ENCODE measurements around the gene NT5C2.

NT5C2 gene

DNA sequence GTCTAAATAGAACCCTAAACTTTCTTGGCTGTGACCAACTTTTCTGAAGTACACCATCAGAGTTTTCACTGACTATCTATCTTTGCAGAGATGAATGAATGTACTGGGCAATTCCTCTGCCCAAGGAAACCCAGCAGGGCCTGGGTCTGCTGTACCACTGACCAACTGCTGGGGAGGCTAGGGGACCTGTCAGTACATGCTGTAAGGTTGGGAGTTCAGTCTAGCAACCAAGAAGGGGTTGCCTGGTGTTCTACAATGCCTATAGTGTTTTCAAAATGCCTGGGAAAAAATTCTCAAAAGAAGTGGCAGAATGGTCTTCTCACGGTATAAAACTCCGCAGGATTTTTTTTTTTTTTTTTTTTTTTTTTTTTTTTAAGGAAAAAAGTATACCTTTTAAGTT is 106.3 kb downstream of the NT5C2 start:
- no peak overlapping the region for H3K4me3 ChIP-seq (ENCODE audit: low read length in 2 of 2)
- H3K4ac ChIP-seq (ENCODE audit: low read length) = no peak overlapping the region
- H3K4me2 ChIP-seq (ENCODE audit: insufficient read depth, low read length, poor library complexity, severe bottlenecking) = no peak overlapping the region
- H2AK5ac ChIP-seq (ENCODE audit: low read depth, low read length) = no peak overlapping the region
- H4K91ac ChIP-seq (ENCODE audit: low read depth, low read length, poor library complexity) = no peak overlapping the region
- no peak overlapping the region for H2BK120ac ChIP-seq (ENCODE audit: low read depth, low read length)
- DNase-seq (ENCODE audit: low spot score) = no peak
- H3K4me1 ChIP-seq (ENCODE audit: control insufficient read depth in 2 of 2, insufficient read depth in 1 of 2, low read depth in 1 of 2, low read length in 2 of 2) = no peaks in the 10 kb centered on the region
- no peak overlapping the region for H2BK12ac ChIP-seq (ENCODE audit: low read length)
- H3K79me1 ChIP-seq (ENCODE audit: low read depth, low read length) = no peaks in the 10 kb centered on the region
- no peak overlapping the region for H3K18ac ChIP-seq (ENCODE audit: low read length)
- no peak overlapping the region for H4K8ac ChIP-seq (ENCODE audit: low read depth, low read length)
- no peak overlapping the region for H2BK5ac ChIP-seq (ENCODE audit: low read length)
- H3K23ac ChIP-seq (ENCODE audit: low read depth, low read length, poor library complexity) = no peak overlapping the region
- H2AFZ ChIP-seq (ENCODE audit: low read length) = no peak overlapping the region
- no peaks in the 10 kb centered on the region for H3K27me3 ChIP-seq (ENCODE audit: control insufficient read depth in 3 of 3, insufficient read depth in 3 of 3, low read depth in 1 of 3, low read length in 3 of 3)
- no CpG with 5 or more reads among the region's 2 CpGs for WGBS, 2 donors (ENCODE audit: extremely low coverage in 2 of 2, insufficient read length in 2 of 2, insufficient replicate concordance in 1 of 2)
- no peaks in the 10 kb centered on the region for H3K9me3 ChIP-seq (replicated peaks in 1 of 2; ENCODE audit: control insufficient read depth in 2 of 2, insufficient read depth in 1 of 2, low read depth in 1 of 2, low read length in 2 of 2)
- no peak overlapping the region for H3K27ac ChIP-seq (replicated peaks; ENCODE audit: low read length)
- H3K9ac ChIP-seq (ENCODE audit: low read depth, low read length, poor library complexity) = no peak overlapping the region
- H3K36me3 ChIP-seq (replicated peaks in 1 of 2; ENCODE audit: control insufficient read depth in 2 of 2, insufficient read depth in 2 of 2, low read length in 2 of 2) = peaks cover 24 to 97% of the 10 kb centered on the region in 2 donors
- H2BK15ac ChIP-seq (ENCODE audit: low read length) = no peak overlapping the region
- no peak overlapping the region for H3K14ac ChIP-seq (ENCODE audit: low read length)

DNA sequence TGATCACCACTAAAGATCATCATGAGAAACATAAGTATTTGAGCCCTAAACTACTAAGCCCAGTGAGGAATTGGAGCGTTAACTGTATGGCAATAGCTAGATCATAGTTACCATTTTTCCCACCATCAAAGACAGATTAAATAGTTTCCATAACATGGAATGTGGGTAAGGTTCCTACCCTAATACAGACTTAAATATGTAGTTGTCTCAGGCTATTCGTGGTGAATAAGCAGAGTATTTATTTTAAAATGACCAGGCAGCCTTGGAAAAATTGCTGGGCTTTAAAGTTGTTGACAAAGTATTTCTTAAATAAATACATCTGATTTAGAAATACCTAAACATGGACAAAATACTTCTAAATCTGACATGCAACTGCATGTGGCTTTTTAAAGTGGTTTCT is 106.8 kb downstream of the NT5C2 start:
- H2BK15ac ChIP-seq (ENCODE audit: low read length) = no peak overlapping the region
- no peak overlapping the region for H2BK12ac ChIP-seq (ENCODE audit: low read length)
- no peak overlapping the region for H4K91ac ChIP-seq (ENCODE audit: low read depth, low read length, poor library complexity)
- no peaks in the 10 kb centered on the region for H3K9me3 ChIP-seq (replicated peaks in 1 of 2; ENCODE audit: control insufficient read depth in 2 of 2, insufficient read depth in 1 of 2, low read depth in 1 of 2, low read length in 2 of 2)
- no peak overlapping the region for H2AFZ ChIP-seq (ENCODE audit: low read length)
- no peak overlapping the region for H3K18ac ChIP-seq (ENCODE audit: low read length)
- no peak overlapping the region for H2BK5ac ChIP-seq (ENCODE audit: low read length)
- no peak overlapping the region for H3K23ac ChIP-seq (ENCODE audit: low read depth, low read length, poor library complexity)
- no peak overlapping the region for H2AK5ac ChIP-seq (ENCODE audit: low read depth, low read length)
- no peak overlapping the region for H3K27ac ChIP-seq (replicated peaks; ENCODE audit: low read length)
- no peak overlapping the region for H3K4me2 ChIP-seq (ENCODE audit: insufficient read depth, low read length, poor library complexity, severe bottlenecking)
- H3K4me3 ChIP-seq (ENCODE audit: low read length in 2 of 2) = no peak overlapping the region
- WGBS, 2 donors (ENCODE audit: extremely low coverage in 2 of 2, insufficient read length in 2 of 2, insufficient replicate concordance in 1 of 2) = no CpG with 5 or more reads among the region's 2 CpGs
- no peak overlapping the region for H3K9ac ChIP-seq (ENCODE audit: low read depth, low read length, poor library complexity)
- H3K4me1 ChIP-seq (ENCODE audit: control insufficient read depth in 2 of 2, insufficient read depth in 1 of 2, low read depth in 1 of 2, low read length in 2 of 2) = no peaks in the 10 kb centered on the region
- H3K14ac ChIP-seq (ENCODE audit: low read length) = no peak overlapping the region
- DNase-seq (ENCODE audit: low spot score) = no peak
- H4K8ac ChIP-seq (ENCODE audit: low read depth, low read length) = no peak overlapping the region
- H3K79me1 ChIP-seq (ENCODE audit: low read depth, low read length) = no peaks in the 10 kb centered on the region
- no peak overlapping the region for H3K4ac ChIP-seq (ENCODE audit: low read length)
- H3K27me3 ChIP-seq (ENCODE audit: control insufficient read depth in 3 of 3, insufficient read depth in 3 of 3, low read depth in 1 of 3, low read length in 3 of 3) = no peaks in the 10 kb centered on the region
- peaks cover 24 to 95% of the 10 kb centered on the region in 2 donors for H3K36me3 ChIP-seq (replicated peaks in 1 of 2; ENCODE audit: control insufficient read depth in 2 of 2, insufficient read depth in 2 of 2, low read length in 2 of 2)
- no peak overlapping the region for H2BK120ac ChIP-seq (ENCODE audit: low read depth, low read length)

- no peak overlapping the region for H3K27ac ChIP-seq (replicated peaks; ENCODE audit: low read length)
Observed at GRCh38 chr10:103083977-103084320, 109.1 kb downstream of the NT5C2 start.

DNA sequence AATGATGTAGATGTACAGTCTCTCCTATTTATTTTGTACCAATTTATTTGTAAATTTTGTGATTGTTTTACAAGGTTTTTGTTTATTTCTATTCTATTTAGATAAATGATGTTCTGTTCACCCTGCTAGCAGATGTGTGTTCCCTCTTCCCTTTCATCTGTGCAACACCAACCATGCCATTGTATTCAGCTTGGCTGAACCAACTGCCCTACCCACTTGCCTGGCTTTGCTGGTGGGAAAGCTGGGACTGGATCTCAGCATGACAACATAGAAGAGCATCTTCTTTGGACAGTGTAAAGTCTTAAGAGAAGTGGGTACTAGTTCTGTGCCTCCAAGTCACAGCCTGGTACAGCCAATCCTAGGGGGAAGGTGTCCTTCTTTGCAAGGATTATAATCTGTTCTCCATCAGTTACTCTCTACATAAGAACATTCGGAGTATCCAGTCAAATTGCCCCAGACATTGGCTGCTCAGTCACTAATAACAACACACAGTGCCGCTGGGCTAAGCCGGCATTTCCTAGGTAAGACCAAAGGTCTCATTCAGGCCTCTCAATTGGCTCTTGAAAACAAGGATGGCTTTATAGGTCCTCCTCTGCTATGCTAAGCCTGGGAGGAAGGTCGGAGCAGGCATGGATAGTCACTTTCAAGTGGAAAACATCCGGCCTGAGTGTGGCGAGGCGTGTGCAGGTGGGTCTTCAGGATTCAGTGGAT is 109.7 kb downstream of the NT5C2 start:
- H4K8ac ChIP-seq (ENCODE audit: low read depth, low read length) = no peak overlapping the region
- H3K4me1 ChIP-seq (ENCODE audit: control insufficient read depth in 2 of 2, insufficient read depth in 1 of 2, low read depth in 1 of 2, low read length in 2 of 2) = no peaks in the 10 kb centered on the region
- H2AK5ac ChIP-seq (ENCODE audit: low read depth, low read length) = no peak overlapping the region
- H3K4me3 ChIP-seq (ENCODE audit: low read length in 2 of 2) = no peak overlapping the region
- no peak overlapping the region for H4K91ac ChIP-seq (ENCODE audit: low read depth, low read length, poor library complexity)
- no peaks in the 10 kb centered on the region for H3K79me1 ChIP-seq (ENCODE audit: low read depth, low read length)
- H3K18ac ChIP-seq (ENCODE audit: low read length) = no peak overlapping the region
- no peak overlapping the region for H2AFZ ChIP-seq (ENCODE audit: low read length)
- H3K27ac ChIP-seq (replicated peaks; ENCODE audit: low read length) = no peak overlapping the region
- no peak overlapping the region for H2BK12ac ChIP-seq (ENCODE audit: low read length)
- no CpG with 5 or more reads among the region's 7 CpGs for WGBS, 2 donors (ENCODE audit: extremely low coverage in 2 of 2, insufficient read length in 2 of 2, insufficient replicate concordance in 1 of 2)
- H3K9ac ChIP-seq (ENCODE audit: low read depth, low read length, poor library complexity) = no peak overlapping the region
- no peak overlapping the region for H2BK5ac ChIP-seq (ENCODE audit: low read length)
- no peak overlapping the region for H2BK15ac ChIP-seq (ENCODE audit: low read length)
- peaks cover 8 to 75% of the 10 kb centered on the region in 2 donors for H3K36me3 ChIP-seq (replicated peaks in 1 of 2; ENCODE audit: control insufficient read depth in 2 of 2, insufficient read depth in 2 of 2, low read length in 2 of 2)
- DNase-seq (ENCODE audit: low spot score) = no peak
- H3K14ac ChIP-seq (ENCODE audit: low read length) = no peak overlapping the region
- no peaks in the 10 kb centered on the region for H3K9me3 ChIP-seq (replicated peaks in 1 of 2; ENCODE audit: control insufficient read depth in 2 of 2, insufficient read depth in 1 of 2, low read depth in 1 of 2, low read length in 2 of 2)
- H3K23ac ChIP-seq (ENCODE audit: low read depth, low read length, poor library complexity) = no peak overlapping the region
- no peak overlapping the region for H3K4ac ChIP-seq (ENCODE audit: low read length)
- H2BK120ac ChIP-seq (ENCODE audit: low read depth, low read length) = no peak overlapping the region
- H3K4me2 ChIP-seq (ENCODE audit: insufficient read depth, low read length, poor library complexity, severe bottlenecking) = no peak overlapping the region
- no peaks in the 10 kb centered on the region for H3K27me3 ChIP-seq (ENCODE audit: control insufficient read depth in 3 of 3, insufficient read depth in 3 of 3, low read depth in 1 of 3, low read length in 3 of 3)

More at GRCh38 chr10:103083977-103084320, 109.1 kb downstream of the NT5C2 start:
- H3K79me1 ChIP-seq (ENCODE audit: low read depth, low read length) = no peaks in the 10 kb centered on the region
- H3K4me2 ChIP-seq (ENCODE audit: insufficient read depth, low read length, poor library complexity, severe bottlenecking) = no peak overlapping the region
- H3K4me3 ChIP-seq (ENCODE audit: low read length in 2 of 2) = no peak overlapping the region
- H3K9ac ChIP-seq (ENCODE audit: low read depth, low read length, poor library complexity) = no peak overlapping the region
- H4K91ac ChIP-seq (ENCODE audit: low read depth, low read length, poor library complexity) = no peak overlapping the region
- no peaks in the 10 kb centered on the region for H3K4me1 ChIP-seq (ENCODE audit: control insufficient read depth in 2 of 2, insufficient read depth in 1 of 2, low read depth in 1 of 2, low read length in 2 of 2)
- H3K36me3 ChIP-seq (replicated peaks in 1 of 2; ENCODE audit: control insufficient read depth in 2 of 2, insufficient read depth in 2 of 2, low read length in 2 of 2) = peaks cover 8 to 75% of the 10 kb centered on the region in 2 donors
- no peak overlapping the region for H3K23ac ChIP-seq (ENCODE audit: low read depth, low read length, poor library complexity)
- H3K18ac ChIP-seq (ENCODE audit: low read length) = no peak overlapping the region
- H4K8ac ChIP-seq (ENCODE audit: low read depth, low read length) = no peak overlapping the region
- no peaks in the 10 kb centered on the region for H3K9me3 ChIP-seq (replicated peaks in 1 of 2; ENCODE audit: control insufficient read depth in 2 of 2, insufficient read depth in 1 of 2, low read depth in 1 of 2, low read length in 2 of 2)
- H2AK5ac ChIP-seq (ENCODE audit: low read depth, low read length) = no peak overlapping the region
- no peak overlapping the region for H2BK12ac ChIP-seq (ENCODE audit: low read length)
- no peak overlapping the region for H2BK5ac ChIP-seq (ENCODE audit: low read length)
- H3K14ac ChIP-seq (ENCODE audit: low read length) = no peak overlapping the region
- H3K27me3 ChIP-seq (ENCODE audit: control insufficient read depth in 3 of 3, insufficient read depth in 3 of 3, low read depth in 1 of 3, low read length in 3 of 3) = no peaks in the 10 kb centered on the region
- no peak overlapping the region for H2AFZ ChIP-seq (ENCODE audit: low read length)
- H2BK15ac ChIP-seq (ENCODE audit: low read length) = no peak overlapping the region
- DNase-seq (ENCODE audit: low spot score) = no peak
- no peak overlapping the region for H2BK120ac ChIP-seq (ENCODE audit: low read depth, low read length)
- WGBS, 2 donors (ENCODE audit: extremely low coverage in 2 of 2, insufficient read length in 2 of 2, insufficient replicate concordance in 1 of 2) = no CpG with 5 or more reads among the region's 5 CpGs
- H3K4ac ChIP-seq (ENCODE audit: low read length) = no peak overlapping the region

All from neuronal stem cell (in vitro differentiated cells).